GM15510 (cell line): ENCODE data around the gene NCAN.

Experiments
- POLR2A ChIP-seq: IDR thresholded peaks from 3 replicates; pipeline ENCODE4 v1.6.1; 2011; ENCODE audit warnings: borderline replicate concordance; ENCODE audit not compliant: insufficient read length; ENCODE audit errors: extremely low read depth

The NCAN gene

DNA sequence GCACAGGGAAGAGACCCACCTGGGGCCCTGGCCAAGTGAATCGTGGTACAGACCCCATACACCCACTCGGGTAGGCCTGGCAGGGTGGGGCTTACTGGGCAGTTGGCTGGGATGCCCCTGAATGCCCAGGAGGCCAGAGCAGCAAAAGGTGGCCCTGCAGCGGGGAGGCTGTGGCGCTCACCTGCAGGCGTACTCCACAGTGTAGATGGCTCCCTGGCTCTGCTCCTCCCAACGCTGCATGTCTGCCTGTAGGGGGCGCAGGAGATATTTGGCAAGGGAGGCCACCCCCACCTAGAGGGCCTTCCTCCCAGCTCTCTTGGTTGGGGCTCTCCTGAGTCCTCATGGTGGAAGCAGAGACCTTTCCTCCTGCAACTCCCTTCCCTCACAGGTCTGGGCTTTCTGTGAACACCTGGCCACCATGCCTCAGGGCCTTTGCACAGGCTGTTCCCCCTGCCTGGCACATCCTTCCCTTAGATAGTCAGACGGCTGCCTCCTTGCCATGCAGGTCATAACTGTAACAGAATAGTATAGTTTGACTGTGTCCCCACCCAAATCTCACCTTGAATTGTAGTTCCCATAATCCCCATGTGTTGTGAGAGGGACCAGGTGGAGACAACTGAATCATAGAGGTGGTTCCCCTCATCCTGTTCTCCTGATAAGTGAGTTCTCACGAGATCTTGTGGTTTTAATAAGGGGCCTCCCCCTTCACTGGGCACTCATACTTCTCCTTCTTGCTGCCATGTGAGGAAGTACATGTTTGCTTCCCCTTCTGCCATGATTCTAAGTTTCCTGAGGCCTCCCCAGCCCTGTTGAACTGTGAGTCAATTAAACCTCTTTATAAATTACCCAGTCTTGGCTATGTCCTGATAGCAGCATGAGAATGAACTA is 25.7 kb upstream of the NCAN start:
- TF ChIP-seq POLR2A, result no peak

- TF ChIP-seq POLR2A, result no peak
Measured at GRCh38 chr19:19186742-19187141, 25.0 kb upstream of the NCAN start.

DNA sequence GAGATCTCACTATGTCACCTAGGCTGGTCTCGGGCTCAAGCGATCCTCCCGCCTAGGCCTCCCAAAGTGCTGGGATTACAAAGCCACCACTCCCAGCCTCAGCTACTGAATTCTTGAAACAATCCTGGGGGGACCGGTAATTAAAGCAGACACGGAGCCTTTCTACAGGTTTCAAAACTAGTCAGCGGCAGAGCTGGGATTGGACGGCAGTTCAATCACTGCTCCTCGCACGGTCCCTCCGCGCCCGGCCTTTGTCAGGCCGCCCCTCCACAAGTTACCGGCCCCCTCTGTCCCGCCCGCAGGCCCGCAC is 20.0 kb upstream of the NCAN start:
- no peak for TF ChIP-seq POLR2A

- peak; percentile 66 for TF ChIP-seq POLR2A
Measured at GRCh38 chr19:19192078-19192882, 19.5 kb upstream of the NCAN start, which contains the start of the genes BORCS8 and RFXANK. Gene BORCS8, minus strand, starts transcription at chr19:19192152. Its CDS starts 35 bp downstream, at chr19:19192117. Gene RFXANK, plus strand, starts transcription at chr19:19192258. Its CDS starts 1,689 bp downstream, at chr19:19193947.

- TF ChIP-seq POLR2A, result peak; percentile 31
Measured at GRCh38 chr19:19192910-19193423, 18.8 kb upstream of the NCAN start.

GRCh38 chr19:19193926-19194325 is 17.8 kb upstream of the NCAN start:
- no peak for TF ChIP-seq POLR2A

- no peak for TF ChIP-seq POLR2A
Measured at GRCh38 chr19:19201697-19202630, 9.8 kb upstream of the NCAN start.

DNA sequence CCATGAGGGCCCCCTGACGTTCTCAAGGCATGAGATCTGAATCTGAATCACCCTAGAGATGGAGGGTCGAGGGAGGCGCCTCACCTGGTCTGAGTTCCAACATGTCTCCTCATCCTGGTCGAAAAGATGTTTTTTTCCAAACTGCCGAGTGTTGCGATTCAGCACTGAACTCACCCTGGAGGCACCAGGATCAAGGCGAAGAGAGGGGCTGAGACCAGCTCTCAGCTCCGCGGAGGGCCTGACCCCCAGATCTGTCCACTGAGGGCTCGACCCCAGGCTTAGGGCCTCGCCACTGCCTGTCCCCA is 9.1 kb upstream of the NCAN start:
- TF ChIP-seq POLR2A, result no peak

DNA sequence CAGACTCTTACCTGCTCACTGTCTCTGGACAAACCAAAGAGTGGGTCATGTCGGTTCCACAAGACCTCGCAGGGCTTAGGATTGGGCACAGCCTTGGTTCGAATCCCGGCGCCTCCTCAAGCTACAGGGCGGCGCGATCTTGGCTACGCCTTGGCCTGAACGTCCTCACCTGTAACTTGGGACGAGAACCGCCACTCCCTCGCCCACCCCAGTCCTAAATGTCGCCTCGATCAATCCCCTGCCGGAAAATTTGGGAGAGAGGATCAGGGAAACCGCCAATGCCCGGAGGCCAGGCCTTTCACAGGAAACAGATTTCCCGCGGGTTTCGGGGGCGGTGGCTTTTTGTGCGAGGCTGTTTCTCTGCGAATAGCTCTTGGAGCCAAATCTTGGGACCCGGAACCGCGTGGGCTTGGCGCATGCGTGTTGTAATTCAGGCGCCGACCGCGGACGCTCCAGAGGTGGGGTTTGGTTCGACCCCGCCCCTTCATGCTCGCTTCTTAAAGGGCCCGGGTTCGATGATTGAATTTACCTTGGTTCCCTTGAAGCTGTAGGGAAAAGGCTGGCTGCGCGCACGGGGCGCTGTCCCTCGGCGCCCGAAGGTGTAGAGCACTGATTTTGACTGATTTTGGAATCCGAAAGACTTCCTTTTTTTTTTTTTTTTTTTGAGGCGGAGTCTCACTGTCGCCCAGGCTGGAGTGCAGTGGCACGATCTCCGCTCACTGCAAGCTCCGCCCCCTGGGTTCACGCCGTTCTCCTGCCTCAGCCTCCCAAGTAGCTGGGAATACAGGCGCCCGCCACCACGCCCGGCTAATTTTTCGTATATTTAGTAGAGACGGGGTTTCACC is 8.5 kb upstream of the NCAN start, which contains the start of gene NR2C2AP:
Gene NR2C2AP (minus strand): TSS at position 403 of the 845 bp plus-strand sequence. CDS start 354 bp downstream, at position 49.
- TF ChIP-seq POLR2A, result peak; percentile 57

GRCh38 chr19:19204181-19204580 is 7.6 kb upstream of the NCAN start:
- TF ChIP-seq POLR2A, result no peak

- TF ChIP-seq POLR2A, result no peak
Measured at GRCh38 chr19:19205416-19206410, 6.0 kb upstream of the NCAN start.

DNA sequence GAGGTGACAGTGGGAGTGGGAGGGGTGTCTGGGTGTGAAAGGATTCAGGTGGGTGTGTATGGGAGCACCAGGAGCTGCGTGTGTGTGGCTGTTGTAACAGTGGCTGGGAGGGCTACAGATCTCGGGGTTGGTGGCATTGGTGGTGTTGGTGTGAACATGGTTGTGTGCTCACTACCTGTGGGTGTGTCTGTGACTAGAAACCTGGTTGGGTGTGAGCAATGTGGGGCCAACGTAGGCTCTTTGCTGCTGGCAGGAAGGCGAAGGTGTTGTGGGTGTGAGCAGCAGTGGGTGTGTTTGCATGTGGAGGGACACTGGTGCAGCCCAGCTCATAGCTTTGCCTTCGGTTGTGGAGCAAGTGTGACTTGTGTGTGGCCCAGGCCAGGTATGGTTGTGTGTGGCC is 4.8 kb upstream of the NCAN start:
- no peak for TF ChIP-seq POLR2A
